DOHH2 (cell line): ENCODE data around the gene CENPO.

ENCODE experiments used
- CTCF ChIP-seq: fragments of 200-600 bp; sonication (generic); IDR thresholded peaks from one replicate; pipeline ENCODE4 v1.5.1; 2014; ENCODE audit warnings: antibody characterized with exemption, mild to moderate bottlenecking, low read depth, low read length; ENCODE audit not compliant: poor library complexity, severe bottlenecking
- EZH2phosphoT487 ChIP-seq: fragments of 200-600 bp; sonication (generic); IDR thresholded peaks from 2 replicates; pipeline ENCODE4 v1.6.1; 2017; ENCODE audit warnings: borderline replicate concordance, mild to moderate bottlenecking, antibody characterized with exemption, low read length, moderate library complexity, mixed read lengths

GRCh38 chr2:24793761-24794435 is 673 bp downstream of the CENPO start:
- no peak for TF ChIP-seq CTCF
- no peak for TF ChIP-seq EZH2phosphoT487
